Progenitor cell of endocrine pancreas (in vitro differentiated cells): ENCODE measurements around the gene HEXD. TPM values are rescaled to one million over a fixed set of nuclear protein-coding genes. Genes with fewer than 3 reads are reported as not detected.
"Not testable (repeated sequence)": the region's sequence is repeated elsewhere in the genome, so short reads cannot be mapped to it uniquely, and the experiment has no call there.

Source experiments
- DNase-seq: peaks from one replicate; pipeline ENCODE4 v3.0.0; 2021; ENCODE audit warnings: low spot score; ENCODE audit not compliant: unreplicated experiment
- H3K27ac Mint-ChIP-seq: 2 replicates; pipeline ENCODE4 v1.8.0; 2021; ENCODE audit warnings: mild to moderate bottlenecking, moderate library complexity, mixed read lengths
- H3K27me3 Mint-ChIP-seq: 2 replicates; pipeline ENCODE4 v1.8.0; 2021; ENCODE audit warnings: mixed read lengths
- H3K36me3 Mint-ChIP-seq: 2 replicates; pipeline ENCODE4 v1.8.0; 2022; ENCODE audit warnings: mixed read lengths; ENCODE audit not compliant: insufficient read depth
- H3K4me1 Mint-ChIP-seq: 2 replicates; pipeline ENCODE4 v1.8.0; 2021; ENCODE audit warnings: low read depth, mixed read lengths
- H3K4me3 Mint-ChIP-seq: 2 replicates; pipeline ENCODE4 v1.8.0; 2021; ENCODE audit warnings: low read depth, mild to moderate bottlenecking, moderate library complexity, mixed read lengths
- H3K9me3 Mint-ChIP-seq: 2 replicates; pipeline ENCODE4 v1.8.0; 2021; ENCODE audit warnings: low read depth, mixed read lengths
- total RNA-seq: library from RNA; stranded (reverse); gene quantifications from 2 replicates; pipeline ENCODE4 v1.2.1, GENCODE V29; 2021
- TF ChIP-seq, protein P1 (sequence below): fragments of 200-600 bp; sonication (generic); IDR thresholded peaks from one replicate; pipeline ENCODE4 v1.5.0; 2021; ENCODE audit warnings: antibody characterized with exemption, mild to moderate bottlenecking; ENCODE audit not compliant: unreplicated experiment

Gene HEXD
- total RNA-seq, 1 donor from 2014 or later, result 86.4 TPM

DNA sequence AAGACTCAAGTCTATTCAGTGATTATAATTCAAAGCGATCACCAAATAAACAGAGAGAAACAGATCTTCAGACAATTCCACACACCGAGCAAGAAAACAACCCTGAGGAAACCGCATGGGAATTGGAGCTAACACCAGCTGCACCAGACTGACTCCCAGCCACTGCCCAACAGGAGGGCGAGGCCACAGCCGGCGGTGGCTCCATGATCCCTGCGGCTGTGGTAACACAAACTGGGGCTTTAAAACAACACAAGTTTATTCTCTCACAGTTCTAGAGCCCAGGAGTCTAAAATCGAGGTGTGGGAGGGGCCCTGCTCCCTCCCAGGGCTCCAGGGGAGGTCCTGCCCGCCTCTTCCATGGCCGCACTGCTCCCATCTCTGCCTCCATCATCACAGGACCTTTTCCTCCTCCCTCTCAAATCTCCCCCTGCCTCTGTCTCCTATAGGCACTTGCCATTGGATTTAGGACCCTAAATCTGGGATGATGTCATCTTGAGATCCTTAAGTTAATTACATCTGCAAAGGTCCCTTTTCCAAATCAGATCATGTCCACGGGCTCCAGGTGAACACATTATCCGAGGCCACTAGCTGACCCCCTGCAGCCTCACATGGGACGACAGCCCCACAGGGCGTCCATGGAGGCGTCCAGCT lies 9.7 kb upstream of the HEXD start:
- H3K27ac Mint-ChIP-seq, result no peak overlapping the region
- DNase-seq, result no peak
- H3K9me3 Mint-ChIP-seq, result no peaks in the 10 kb centered on the region
- no peaks in the 10 kb centered on the region for H3K27me3 Mint-ChIP-seq
- no peak overlapping the region for H3K4me3 Mint-ChIP-seq
- H3K4me1 Mint-ChIP-seq, result no peaks in the 10 kb centered on the region
- TF ChIP-seq, protein P1, sequence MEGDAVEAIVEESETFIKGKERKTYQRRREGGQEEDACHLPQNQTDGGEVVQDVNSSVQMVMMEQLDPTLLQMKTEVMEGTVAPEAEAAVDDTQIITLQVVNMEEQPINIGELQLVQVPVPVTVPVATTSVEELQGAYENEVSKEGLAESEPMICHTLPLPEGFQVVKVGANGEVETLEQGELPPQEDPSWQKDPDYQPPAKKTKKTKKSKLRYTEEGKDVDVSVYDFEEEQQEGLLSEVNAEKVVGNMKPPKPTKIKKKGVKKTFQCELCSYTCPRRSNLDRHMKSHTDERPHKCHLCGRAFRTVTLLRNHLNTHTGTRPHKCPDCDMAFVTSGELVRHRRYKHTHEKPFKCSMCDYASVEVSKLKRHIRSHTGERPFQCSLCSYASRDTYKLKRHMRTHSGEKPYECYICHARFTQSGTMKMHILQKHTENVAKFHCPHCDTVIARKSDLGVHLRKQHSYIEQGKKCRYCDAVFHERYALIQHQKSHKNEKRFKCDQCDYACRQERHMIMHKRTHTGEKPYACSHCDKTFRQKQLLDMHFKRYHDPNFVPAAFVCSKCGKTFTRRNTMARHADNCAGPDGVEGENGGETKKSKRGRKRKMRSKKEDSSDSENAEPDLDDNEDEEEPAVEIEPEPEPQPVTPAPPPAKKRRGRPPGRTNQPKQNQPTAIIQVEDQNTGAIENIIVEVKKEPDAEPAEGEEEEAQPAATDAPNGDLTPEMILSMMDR, result no peak
- H3K36me3 Mint-ChIP-seq, result peaks cover 11% of the 10 kb centered on the region

DNA sequence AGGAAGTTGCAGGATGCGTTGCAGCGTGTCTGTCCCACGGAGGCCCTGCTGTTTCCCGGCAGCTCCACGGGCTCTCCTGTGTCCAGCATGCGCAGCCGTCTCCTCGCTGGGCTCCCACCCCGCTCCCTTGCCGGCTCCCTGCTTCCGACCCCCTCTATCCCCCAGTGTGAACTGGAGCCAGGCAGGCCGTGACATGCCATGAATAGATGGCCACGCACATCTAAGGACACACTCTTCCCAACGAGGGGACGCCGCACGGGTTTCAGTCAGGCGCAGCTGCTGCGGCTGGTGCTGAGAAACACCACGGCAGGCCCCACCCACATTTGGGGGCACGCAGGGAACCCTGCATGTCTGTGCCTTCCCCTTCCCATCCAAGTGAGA lies 9.2 kb upstream of the HEXD start:
- TF ChIP-seq, protein P1, result no peak

DNA sequence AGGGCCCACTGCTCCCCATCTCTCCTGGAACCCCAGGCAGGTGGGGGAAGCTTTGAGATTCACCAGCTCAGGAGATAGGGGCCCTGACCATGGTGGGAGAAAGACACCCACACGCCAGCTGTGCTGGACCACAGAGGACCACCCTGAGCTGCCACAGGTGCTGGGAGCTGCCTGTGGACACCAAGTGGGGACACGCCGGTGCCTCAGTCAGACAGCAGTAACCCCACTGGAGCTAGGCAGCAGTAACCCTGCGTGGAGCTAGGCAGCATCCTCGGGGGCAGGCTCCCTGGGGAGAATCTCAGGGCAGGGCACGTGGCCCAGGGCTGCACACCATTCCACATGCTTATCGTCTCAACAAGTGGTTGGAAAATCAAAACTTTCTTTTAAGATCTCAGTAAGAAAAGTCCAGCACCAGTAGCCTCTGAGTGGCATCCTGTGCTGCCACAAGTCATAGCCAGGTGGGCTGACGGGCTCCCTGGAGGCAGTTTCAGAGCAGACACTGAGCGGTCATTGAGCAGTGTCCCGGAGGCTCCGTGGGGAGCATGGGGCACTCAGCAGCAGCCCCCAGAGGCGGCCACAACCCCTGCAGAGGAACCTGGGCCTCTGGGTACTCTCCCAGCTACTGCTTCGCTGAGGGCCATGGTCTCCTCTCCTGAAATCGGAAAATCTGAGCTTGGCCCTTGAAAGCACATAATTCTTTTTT lies 8.0 kb upstream of the HEXD start:
- DNase-seq, result no peak
- peaks cover 11% of the 10 kb centered on the region for H3K36me3 Mint-ChIP-seq
- TF ChIP-seq, protein P1, result no peak
- no peaks in the 10 kb centered on the region for H3K27me3 Mint-ChIP-seq
- peaks cover 1% of the 10 kb centered on the region for H3K4me1 Mint-ChIP-seq
- no peaks in the 10 kb centered on the region for H3K9me3 Mint-ChIP-seq
- H3K27ac Mint-ChIP-seq, result no peak overlapping the region
- H3K4me3 Mint-ChIP-seq, result no peak overlapping the region

More for the DNA sequence above, 9.2 kb upstream of the HEXD start:
- Mint-ChIP-seq H3K27me3 (no peaks in the 10 kb centered on the region), H3K27ac (no peak overlapping the region), H3K9me3 (no peaks in the 10 kb centered on the region), H3K4me3 (no peak overlapping the region), H3K4me1 (no peaks in the 10 kb centered on the region), H3K36me3 (peaks cover 9% of the 10 kb centered on the region)
- no peak for DNase-seq

DNA sequence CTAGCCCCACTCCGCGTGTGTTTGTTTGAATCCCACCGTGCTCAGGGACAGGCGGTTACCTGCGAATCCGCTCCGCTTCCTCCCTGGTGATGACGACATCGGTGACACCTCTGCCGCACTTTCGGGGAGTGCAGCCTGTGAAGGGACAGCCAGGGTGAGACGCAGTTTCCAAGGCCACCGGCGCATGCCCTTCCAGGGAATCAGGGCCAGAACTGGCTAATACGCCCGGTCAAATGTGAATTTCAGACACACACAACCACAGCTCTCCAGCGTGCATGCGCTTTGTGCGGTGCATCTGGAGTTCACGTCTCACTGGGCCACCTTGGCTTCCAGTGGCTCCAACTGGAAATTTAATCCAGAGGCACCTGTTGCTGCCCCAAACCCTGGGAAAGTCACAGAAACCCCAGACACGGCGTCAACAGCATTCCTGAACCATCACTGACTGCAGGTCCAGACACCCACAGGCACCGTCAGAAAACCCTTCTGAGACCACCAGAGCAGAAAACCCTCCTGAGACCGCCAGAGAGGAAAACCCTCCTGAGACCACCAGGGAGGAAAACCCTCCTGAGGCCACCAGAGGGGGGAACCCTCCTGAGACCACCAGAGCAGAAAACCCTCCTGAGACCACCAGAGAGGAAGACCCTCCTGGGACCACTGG lies 6.6 kb upstream of the HEXD start:
- H3K36me3 Mint-ChIP-seq, result peaks cover 9% of the 10 kb centered on the region
- H3K27ac Mint-ChIP-seq, result no peak overlapping the region
- H3K27me3 Mint-ChIP-seq, result no peaks in the 10 kb centered on the region
- peaks cover 1% of the 10 kb centered on the region for H3K4me1 Mint-ChIP-seq
- TF ChIP-seq, protein P1, result no peak
- H3K9me3 Mint-ChIP-seq, result no peaks in the 10 kb centered on the region
- no peak overlapping the region for H3K4me3 Mint-ChIP-seq
- DNase-seq, result no peak

DNA sequence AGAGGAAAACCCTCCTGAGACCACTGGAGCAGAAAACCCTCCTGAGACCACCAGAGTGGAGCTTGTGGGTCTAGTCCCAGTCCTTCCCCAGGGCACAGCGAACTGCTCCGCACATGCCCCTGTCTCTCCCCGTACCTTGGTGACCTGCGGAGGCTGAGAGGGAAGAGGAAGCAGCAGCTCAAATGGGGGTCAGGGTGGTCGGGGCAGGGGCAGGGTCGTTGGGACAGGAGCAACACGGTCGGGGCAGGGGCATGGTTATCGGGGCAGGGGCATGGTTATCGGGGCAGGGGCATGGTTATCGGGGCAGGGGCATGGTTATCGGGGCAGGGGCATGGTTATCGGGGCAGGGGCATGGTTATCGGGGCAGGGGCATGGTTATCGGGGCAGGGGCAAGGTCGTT lies 6.1 kb upstream of the HEXD start:
- not testable (repeated sequence) for H3K4me3 Mint-ChIP-seq, DNase-seq, H3K9me3 Mint-ChIP-seq, H3K4me1 Mint-ChIP-seq, H3K36me3 Mint-ChIP-seq, H3K27me3 Mint-ChIP-seq, H3K27ac Mint-ChIP-seq
